ENCODE data around the gene ARID1B. TPM values are rescaled to one million over a fixed set of nuclear protein-coding genes. Genes with fewer than 3 reads are reported as not detected.

The ARID1B gene
- total and polyA plus RNA-seq, 2 of the 4 experiments (the other 2 are of a cell fraction), result 14.5 to 20.1 TPM

DNA sequence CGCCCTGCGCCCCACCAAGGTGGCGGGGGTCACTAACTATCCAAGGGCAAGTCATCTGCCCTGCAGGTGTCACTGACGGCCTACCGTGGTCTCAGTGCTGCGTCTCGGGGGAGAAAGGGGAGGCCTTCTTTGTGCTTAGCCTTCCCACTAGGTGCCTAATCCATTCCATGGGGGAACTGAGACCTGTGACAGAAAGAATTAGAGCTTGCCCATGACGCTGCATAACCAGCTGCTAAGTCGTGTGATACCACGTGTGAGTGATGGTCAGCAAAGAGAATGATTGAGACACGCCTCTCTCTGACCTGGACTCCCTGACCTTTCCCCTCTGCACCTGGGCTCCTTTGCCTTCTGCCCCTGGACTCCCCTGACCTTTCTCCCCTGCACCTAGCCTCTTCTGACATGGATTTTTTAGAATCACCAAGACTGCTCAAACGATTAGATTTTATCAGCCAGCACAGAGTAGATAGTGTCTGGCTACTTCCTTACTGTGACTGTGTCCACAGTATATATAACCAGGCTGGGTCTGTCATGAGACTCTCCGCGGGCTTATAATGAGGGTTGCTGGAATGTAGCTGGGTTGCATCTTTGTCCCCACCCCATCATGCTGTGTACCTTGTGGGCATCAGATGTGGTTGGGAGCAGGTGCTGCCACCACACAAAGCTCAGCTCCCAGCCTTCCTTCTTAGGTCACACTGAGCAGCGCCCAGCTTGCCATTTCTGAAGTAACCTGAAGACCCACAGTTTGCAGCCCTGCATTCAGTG, 405.5 kb downstream of the ARID1B start:
- H3K14ac ChIP-seq (replicated peaks; ENCODE audit: low read depth, low read length), result no peak overlapping the region
- intact Hi-C loops (cut with micrococcal nuclease), result loop anchor here (5.0 kb wide), 2 partner anchors 400 to 1855 kb away; no protein-coding TSS in a partner anchor
- no peak overlapping the region for H3K4me3 ChIP-seq (ENCODE audit: insufficient read depth, low read depth, low read length)
- WGBS, 2 experiments (ENCODE audit: extremely low coverage in 2 of 2, insufficient read length in 1 of 2), result 87% methylated on average over 6 of the region's 15 CpGs; no CpG with 5 or more reads in 1 of the 2 experiments
- no peak overlapping the region for H4K8ac ChIP-seq (ENCODE audit: low read depth in 2 of 2, low read length in 2 of 2)
- H2BK120ac ChIP-seq (ENCODE audit: low read depth, low read length), result no peak overlapping the region
- H3K79me1 ChIP-seq (ENCODE audit: low read depth in 1 of 2, low read length in 2 of 2), result peaks cover 3 to 11% of the 10 kb centered on the region in 2 experiments; a peak in 3 of 4 replicates
- H3K4ac ChIP-seq (ENCODE audit: low read depth, low read length), result no peak overlapping the region
- no peak overlapping the region for H3K9ac ChIP-seq (ENCODE audit: low read depth, low read length)
- ATAC-seq (ENCODE audit: low read depth) (no peak), DNase-seq (no peak)
- BruUV-seq (replicated peaks), result no TSS peak
- no peak overlapping the region for H4K5ac ChIP-seq (ENCODE audit: low read depth, low read length)
- H3K56ac ChIP-seq (ENCODE audit: extremely low read depth, insufficient read depth, low read length), result no peak overlapping the region
- H3K9me1 ChIP-seq (ENCODE audit: insufficient read depth, low read length), result peaks cover 5% of the 10 kb centered on the region; the same call in 1 of the 2 replicates
- peaks cover 2% of the 10 kb centered on the region; the same call in 1 of the 2 replicates for H3K4me1 ChIP-seq (ENCODE audit: control insufficient read depth, insufficient read depth, low read length)
- H3K27ac ChIP-seq (ENCODE audit: insufficient read depth, low read length), result no peak overlapping the region
- no peak overlapping the region for H3K18ac ChIP-seq (ENCODE audit: low read depth, low read length)
- H3K27me3 ChIP-seq (ENCODE audit: control insufficient read depth, insufficient read depth, low read length), result no peaks in the 10 kb centered on the region
- CTCF ChIA-PET, result no interaction called here
- no peak overlapping the region for H3K4me2 ChIP-seq (ENCODE audit: low read depth, low read length)
- no peak overlapping the region for H2AK5ac ChIP-seq (ENCODE audit: low read depth, low read length)
- H4K91ac ChIP-seq (ENCODE audit: insufficient read depth, low read depth, low read length), result no peak overlapping the region
- dilution Hi-C loops (cut with HindIII; ENCODE audit: low sequenced_read_pairs, unreplicated experiment), result no loop called here
- in situ Hi-C loops (cut with MboI; ENCODE audit: low sequenced_read_pairs), result loop anchor here (5.0 to 25.0 kb wide), 3 partner anchors 145 to 1845 kb away; no protein-coding TSS in a partner anchor
- H3K36me3 ChIP-seq (ENCODE audit: control insufficient read depth, insufficient read depth, low read length), result peaks cover 42% of the 10 kb centered on the region
- H3K23ac ChIP-seq (ENCODE audit: low read depth, low read length), result no peak overlapping the region
- no peak overlapping the region for H2AFZ ChIP-seq (replicated peaks; ENCODE audit: low read length, poor library complexity)
- H2BK5ac ChIP-seq (ENCODE audit: low read depth, low read length, poor library complexity, severe bottlenecking), result no peak overlapping the region
- no peak overlapping the region for H2BK20ac ChIP-seq (ENCODE audit: low read depth, low read length)
- H2BK15ac ChIP-seq (ENCODE audit: low read depth, low read length), result no peak overlapping the region
- no peak for TF ChIP-seq RAD21 (IDR thresholded peaks at IDR 0.05; ENCODE audit: low read length)
- TF ChIP-seq BHLHE40 (IDR thresholded peaks at IDR 0.05; ENCODE audit: low read depth, low read length), result no peak
- TF ChIP-seq CTCF (conservative IDR thresholded peaks at IDR 0.05; ENCODE audit: low read depth, low read length), result no peak
- TF ChIP-seq CHD1 (IDR thresholded peaks at IDR 0.05; ENCODE audit: low read depth, low read length), result no peak
- TF ChIP-seq MAZ (IDR thresholded peaks at IDR 0.05; ENCODE audit: borderline replicate concordance, low read depth, low read length), result no peak
- TF ChIP-seq RFX5 (IDR thresholded peaks at IDR 0.05; ENCODE audit: low read depth, low read length), result no peak
- TF ChIP-seq SMC3 (IDR thresholded peaks at IDR 0.05; ENCODE audit: low read depth, low read length), result no peak
- TF ChIP-seq USF2 (IDR thresholded peaks at IDR 0.05; ENCODE audit: low read depth, low read length), result no peak
- no peak for TF ChIP-seq RCOR1 (IDR thresholded peaks at IDR 0.05; ENCODE audit: insufficient replicate concordance, low read length)
- H3K9me3 ChIP-seq (ENCODE audit: control insufficient read depth, insufficient read depth, low read length), result no peaks in the 10 kb centered on the region
- H2AK9ac ChIP-seq (replicated peaks; ENCODE audit: low read depth, low read length, poor library complexity), result no peak overlapping the region
- H4K20me1 ChIP-seq (ENCODE audit: insufficient read depth, low read length), result no peaks in the 10 kb centered on the region
- POLR2A ChIA-PET (ENCODE audit: unreplicated experiment), result interaction anchor here (0.6 kb wide), 1 partner anchor 10 kb away, joined by 5 read pairs; no protein-coding TSS in a partner anchor

All from IMR-90 (cell line).